A673 (cell line): ENCODE results near the gene SERGEF. TPM values are rescaled to one million over a fixed set of nuclear protein-coding genes. Genes with fewer than 3 reads are reported as not detected.
A peak's percentile ranks its signal among the peaks of the same experiment; 100 is the strongest.

Experiments used
- BruUV-seq: library from RNA; stranded (reverse); fragments of 400-500 nt; replicated peaks from 2 replicates; lab custom pipeline; 2021; lab: Mats Ljungman, UMichigan
- CTCF ChIA-PET: fragments of 300-600 bp; sonication (Branson Sonifier 250); formaldehyde crosslinking; loops from one replicate; lab custom pipeline; 2022; ENCODE audit warnings: antibody characterized with exemption; lab: Charles Lee
- POLR2A ChIA-PET: fragments of 300-600 bp; sonication (Branson Sonifier 250); formaldehyde crosslinking; loops from one replicate; lab custom pipeline; 2022; ENCODE audit warnings: antibody characterized with exemption; ENCODE audit not compliant: low non-redundant PET; lab: Charles Lee
- DNase-seq: peaks from one replicate; pipeline ENCODE4 v3.0.0-alpha.2; 2015; ENCODE audit warnings: low spot score
- H3K27ac ChIP-seq: fragments of 200-600 bp; sonication (generic); 2 replicates; pipeline ENCODE4 v1.5.1; 2016; ENCODE audit warnings: mixed run types, low read depth, mild to moderate bottlenecking, mixed read lengths, antibody characterized with exemption, low read length; ENCODE audit not compliant: poor library complexity, severe bottlenecking
- H3K27me3 ChIP-seq: fragments of 200-600 bp; sonication (generic); replicated peaks from 2 replicates; pipeline ENCODE4 v1.6.1; 2017; ENCODE audit warnings: mixed run types, low read depth, mild to moderate bottlenecking, mixed read lengths, antibody characterized with exemption, low read length; ENCODE audit not compliant: insufficient read depth, poor library complexity
- H3K36me3 ChIP-seq: fragments of 200-600 bp; sonication (generic); 2 replicates; pipeline ENCODE4 v1.6.1; 2016; ENCODE audit warnings: mixed run types, mild to moderate bottlenecking, mixed read lengths, antibody characterized with exemption, low read length; ENCODE audit not compliant: insufficient read depth, poor library complexity, severe bottlenecking
- H3K4me1 ChIP-seq: fragments of 200-600 bp; sonication (generic); 2 replicates; pipeline ENCODE4 v1.6.1; 2017; ENCODE audit warnings: mixed run types, mild to moderate bottlenecking, mixed read lengths, antibody characterized with exemption, low read length; ENCODE audit not compliant: insufficient read depth, poor library complexity, severe bottlenecking
- H3K4me3 ChIP-seq: fragments of 200-600 bp; sonication (generic); 2 replicates; pipeline ENCODE4 v1.5.1; 2016; ENCODE audit warnings: low read depth, mixed run types, mild to moderate bottlenecking, mixed read lengths, low read length; ENCODE audit not compliant: poor library complexity, severe bottlenecking
- H3K9me3 ChIP-seq: fragments of 200-600 bp; sonication (generic); 2 replicates; pipeline ENCODE4 v1.6.1; 2016; ENCODE audit warnings: mixed run types, low read depth, mild to moderate bottlenecking, mixed read lengths, antibody characterized with exemption, low read length; ENCODE audit not compliant: poor library complexity, severe bottlenecking
- EZH2 ChIP-seq: fragments of 200-600 bp; sonication (generic); IDR thresholded peaks from 2 replicates; pipeline ENCODE4 v1.6.1; 2017; ENCODE audit warnings: borderline replicate concordance, low read depth, mild to moderate bottlenecking, mixed read lengths, antibody characterized with exemption, low read length; ENCODE audit not compliant: poor library complexity, severe bottlenecking
- intact Hi-C: fragments of 100-400 bp; cut with micrococcal nuclease; formaldehyde crosslinking; loops from one replicate; pipeline ENCODE4 v1.10.0; 2022; ENCODE audit not compliant: unreplicated experiment
- total RNA-seq: library from RNA; stranded (reverse); gene quantifications from 2 replicates; pipeline ENCODE4 v1.2.3, GENCODE V29; 2021
- TF ChIP-seq, protein P1 (sequence below): fragments of 300-800, 200-600 bp; sonication (generic); conservative IDR thresholded peaks from 2 replicates; pipeline ENCODE4 v1.5.1; 2017; ENCODE audit warnings: low read depth, mild to moderate bottlenecking, antibody characterized with exemption, low read length, moderate library complexity, mixed read lengths

SERGEF gene
- total RNA-seq, 1 experiment from 2014 or later: 15.2 TPM

DNA sequence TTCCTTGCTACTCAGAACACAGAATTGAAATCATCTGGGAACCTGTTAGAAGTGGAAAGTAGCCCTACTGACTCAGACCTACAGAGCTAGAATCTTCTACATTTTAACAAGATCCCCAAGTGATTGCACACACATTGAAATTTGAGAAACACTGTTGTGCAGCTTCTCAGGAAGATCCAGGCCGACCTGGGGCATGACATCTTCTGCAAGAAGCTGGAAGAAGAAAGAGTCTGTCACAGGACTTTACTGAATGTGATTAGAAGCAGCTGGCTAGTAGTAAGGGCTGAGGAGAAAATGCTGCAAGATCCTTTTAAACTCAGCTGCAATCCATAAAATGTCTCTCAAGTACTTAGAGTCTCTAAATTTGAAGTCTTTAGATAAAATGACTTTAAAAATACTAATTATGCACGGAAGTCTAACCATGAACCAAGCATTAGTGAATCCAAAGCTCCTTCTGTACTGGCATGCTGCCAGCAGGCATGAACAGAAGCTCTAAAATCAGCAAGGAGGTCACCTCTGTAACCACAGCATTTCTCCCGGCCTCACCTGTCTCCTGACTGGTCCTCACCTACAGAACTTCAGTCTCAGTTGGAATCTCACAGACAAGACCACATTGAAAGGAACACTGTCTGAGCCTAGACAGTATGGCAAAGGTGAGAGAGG, 85.0 kb downstream of the SERGEF start:
- ChIA-PET POLR2A (no interaction called here), CTCF (interaction anchor here (0.9 kb wide), 1 partner anchor 197 kb away, joined by 4 read pairs; no protein-coding TSS in a partner anchor)
- no peak overlapping the region for H3K4me3 ChIP-seq
- H3K27ac ChIP-seq: peak overlapping the region; percentile 56
- TF ChIP-seq EZH2: no peak
- TF ChIP-seq, protein P1, sequence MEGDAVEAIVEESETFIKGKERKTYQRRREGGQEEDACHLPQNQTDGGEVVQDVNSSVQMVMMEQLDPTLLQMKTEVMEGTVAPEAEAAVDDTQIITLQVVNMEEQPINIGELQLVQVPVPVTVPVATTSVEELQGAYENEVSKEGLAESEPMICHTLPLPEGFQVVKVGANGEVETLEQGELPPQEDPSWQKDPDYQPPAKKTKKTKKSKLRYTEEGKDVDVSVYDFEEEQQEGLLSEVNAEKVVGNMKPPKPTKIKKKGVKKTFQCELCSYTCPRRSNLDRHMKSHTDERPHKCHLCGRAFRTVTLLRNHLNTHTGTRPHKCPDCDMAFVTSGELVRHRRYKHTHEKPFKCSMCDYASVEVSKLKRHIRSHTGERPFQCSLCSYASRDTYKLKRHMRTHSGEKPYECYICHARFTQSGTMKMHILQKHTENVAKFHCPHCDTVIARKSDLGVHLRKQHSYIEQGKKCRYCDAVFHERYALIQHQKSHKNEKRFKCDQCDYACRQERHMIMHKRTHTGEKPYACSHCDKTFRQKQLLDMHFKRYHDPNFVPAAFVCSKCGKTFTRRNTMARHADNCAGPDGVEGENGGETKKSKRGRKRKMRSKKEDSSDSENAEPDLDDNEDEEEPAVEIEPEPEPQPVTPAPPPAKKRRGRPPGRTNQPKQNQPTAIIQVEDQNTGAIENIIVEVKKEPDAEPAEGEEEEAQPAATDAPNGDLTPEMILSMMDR: no peak
- intact Hi-C loops: no loop called here
- no peaks in the 10 kb centered on the region for H3K36me3 ChIP-seq
- no TSS peak for BruUV-seq
- peaks cover 49% of the 10 kb centered on the region for H3K4me1 ChIP-seq
- H3K27me3 ChIP-seq: no peaks in the 10 kb centered on the region
- peaks cover 3% of the 10 kb centered on the region for H3K9me3 ChIP-seq
- DNase-seq: peak; percentile 77

DNA sequence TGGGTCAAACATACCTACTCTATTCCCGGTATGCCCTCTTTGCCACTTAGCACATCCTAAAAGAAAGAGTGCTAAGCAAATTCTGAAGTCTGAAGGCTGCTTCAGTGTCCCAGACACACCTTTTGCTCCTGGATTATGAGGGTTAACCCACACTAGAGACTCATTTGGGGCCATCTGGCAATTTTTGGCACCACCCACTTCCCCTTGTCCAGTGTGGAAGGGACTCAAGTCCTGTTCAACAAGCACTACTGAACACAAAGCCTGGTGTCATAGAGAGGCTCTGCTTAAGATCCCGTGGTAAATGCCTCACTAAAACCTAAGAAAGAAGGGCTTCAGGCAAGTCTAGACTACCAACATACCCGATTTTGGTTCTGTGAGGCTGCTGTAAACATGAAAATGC, 85.8 kb downstream of the SERGEF start:
- intact Hi-C loops: no loop called here
- Histone ChIP-seq H3K27me3 (no peaks in the 10 kb centered on the region), H3K4me3 (no peak overlapping the region), H3K9me3 (no peaks in the 10 kb centered on the region), H3K27ac (peak overlapping the region; percentile 44), H3K4me1 (peaks cover 57% of the 10 kb centered on the region), H3K36me3 (no peaks in the 10 kb centered on the region)
- BruUV-seq: no TSS peak
- DNase-seq: no peak
- CTCF ChIA-PET: no interaction called here
- TF ChIP-seq, protein P1: no peak
- TF ChIP-seq EZH2: no peak
- POLR2A ChIA-PET: no interaction called here

DNA sequence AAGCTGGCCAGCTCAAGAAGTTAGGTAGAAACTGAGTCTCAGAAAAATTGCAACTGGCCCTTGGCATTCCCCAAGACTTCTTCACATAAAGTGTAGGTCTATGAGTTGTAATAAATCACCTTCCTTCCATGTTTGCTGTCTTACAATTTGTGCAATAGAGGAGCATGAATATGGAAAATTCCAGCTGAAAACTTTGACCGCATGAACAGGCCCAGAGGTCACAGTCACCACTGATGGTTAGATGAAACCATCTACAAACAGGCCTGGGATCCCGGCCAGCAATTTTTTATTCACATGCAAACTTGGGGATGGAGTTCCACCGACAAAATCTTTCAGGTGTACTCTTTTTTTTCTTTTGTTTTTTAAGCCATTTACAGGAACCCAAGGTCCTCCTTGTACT, 88.1 kb downstream of the SERGEF start:
- Histone ChIP-seq H3K27ac (no peak overlapping the region), H3K9me3 (no peaks in the 10 kb centered on the region), H3K36me3 (no peaks in the 10 kb centered on the region), H3K4me3 (no peak overlapping the region), H3K27me3 (no peaks in the 10 kb centered on the region), H3K4me1 (peaks cover 55% of the 10 kb centered on the region)
- BruUV-seq: no TSS peak
- ChIA-PET CTCF (no interaction called here), POLR2A (no interaction called here)
- TF ChIP-seq EZH2: no peak
- TF ChIP-seq, protein P1: no peak
- DNase-seq: no peak
- intact Hi-C loops: no loop called here
